Measurements from ENCODE around the gene TXNL4A.

The TXNL4A gene

DNA sequence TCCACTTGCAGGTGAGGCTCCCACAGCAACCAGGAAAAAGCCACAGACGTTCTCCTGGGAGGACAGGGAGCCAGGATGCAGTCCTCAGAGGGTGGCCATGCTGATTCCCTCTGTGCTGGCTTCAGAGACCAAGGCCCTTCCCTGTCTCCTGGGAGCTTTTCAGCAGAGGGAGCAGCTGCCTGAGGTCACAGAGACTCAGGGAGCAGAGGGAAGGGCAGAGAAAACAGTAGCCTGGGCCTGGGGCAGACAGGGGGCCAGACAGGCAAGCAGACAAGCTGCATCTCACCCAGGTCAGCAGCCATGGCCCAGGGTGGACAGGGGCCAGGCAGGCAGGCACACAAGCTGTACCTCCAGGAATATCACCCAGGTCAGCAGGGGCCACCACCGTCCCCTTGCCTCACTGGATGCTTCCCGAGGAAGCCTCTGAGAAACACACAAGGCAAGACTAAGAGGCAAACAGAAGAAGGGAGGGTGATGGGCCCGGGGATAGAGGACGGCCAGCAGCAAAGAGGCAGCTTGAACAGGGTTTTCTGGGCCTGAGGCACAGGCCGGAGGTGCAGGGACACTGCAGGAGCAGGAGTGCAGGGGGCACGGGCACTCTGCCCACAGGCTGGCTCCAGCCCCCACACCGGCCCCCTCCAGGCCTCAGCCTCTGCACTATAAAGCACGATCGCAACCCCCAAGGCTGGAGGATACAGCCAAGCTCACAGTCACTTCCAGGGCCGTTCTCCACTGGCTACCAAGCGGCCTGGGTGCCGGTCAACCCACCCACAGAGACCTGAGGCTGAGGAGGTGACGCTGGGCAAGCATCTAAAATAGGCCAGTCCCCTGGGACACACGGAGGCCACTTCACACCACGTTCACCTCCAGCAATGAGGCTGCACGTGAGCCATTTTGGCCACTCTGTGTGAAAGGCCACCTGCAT lies 43.0 kb downstream of the TXNL4A start:
- no peak overlapping the region for H3K4me3 ChIP-seq (ENCODE audit: low read length)
- peaks cover 9% of the 10 kb centered on the region for H3K27me3 ChIP-seq (ENCODE audit: insufficient read depth, low read length)
- no peak overlapping the region for H3K27ac ChIP-seq (ENCODE audit: low read depth, low read length)
- no peaks in the 10 kb centered on the region for H3K9me3 ChIP-seq (ENCODE audit: insufficient read depth, low read depth, low read length)
- no peaks in the 10 kb centered on the region for H3K4me1 ChIP-seq (ENCODE audit: insufficient read depth, low read length)
- H3K36me3 ChIP-seq (ENCODE audit: insufficient read depth, low read length) = 0 out of 2 replicates have a peak, but pooled peaks cover 4% of the 10 kb centered on the region
- WGBS = 83% methylated on average over 17 of the region's 17 CpGs
- H3K9ac ChIP-seq (ENCODE audit: low read depth, low read length) = no peak overlapping the region

DNA sequence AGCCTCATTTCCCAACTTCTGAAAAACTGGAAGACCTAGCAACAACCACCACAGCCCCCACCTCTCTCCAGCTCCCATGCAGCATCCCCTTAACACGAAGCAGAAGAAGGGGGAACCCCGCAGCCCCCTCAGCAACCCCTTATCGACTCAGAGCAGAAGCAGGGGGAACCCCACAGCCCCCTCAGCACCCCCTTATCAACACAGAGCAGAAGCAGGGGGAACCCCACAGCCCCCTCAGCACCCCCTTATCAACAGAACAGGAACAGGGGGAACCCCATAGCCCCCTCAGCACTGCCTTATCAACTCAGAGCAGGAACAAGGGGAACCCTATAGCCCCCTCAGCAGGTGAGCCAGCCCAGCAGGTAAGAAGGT lies 43.6 kb downstream of the TXNL4A start:
- Histone ChIP-seq H3K27me3 (ENCODE audit: insufficient read depth, low read length) (peaks cover 2% of the 10 kb centered on the region; the same call in 1 of the 2 replicates), H3K27ac (ENCODE audit: low read depth, low read length) (no peak overlapping the region), H3K4me1 (ENCODE audit: insufficient read depth, low read length) (no peaks in the 10 kb centered on the region), H3K9me3 (ENCODE audit: insufficient read depth, low read depth, low read length) (no peaks in the 10 kb centered on the region), H3K4me3 (ENCODE audit: low read length) (no peak overlapping the region), H3K36me3 (ENCODE audit: insufficient read depth, low read length) (0 out of 2 replicates have a peak, but pooled peaks cover 4% of the 10 kb centered on the region), H3K9ac (ENCODE audit: low read depth, low read length) (no peak overlapping the region)
- 80% methylated on average over 1 of the region's 3 CpGs for WGBS

DNA sequence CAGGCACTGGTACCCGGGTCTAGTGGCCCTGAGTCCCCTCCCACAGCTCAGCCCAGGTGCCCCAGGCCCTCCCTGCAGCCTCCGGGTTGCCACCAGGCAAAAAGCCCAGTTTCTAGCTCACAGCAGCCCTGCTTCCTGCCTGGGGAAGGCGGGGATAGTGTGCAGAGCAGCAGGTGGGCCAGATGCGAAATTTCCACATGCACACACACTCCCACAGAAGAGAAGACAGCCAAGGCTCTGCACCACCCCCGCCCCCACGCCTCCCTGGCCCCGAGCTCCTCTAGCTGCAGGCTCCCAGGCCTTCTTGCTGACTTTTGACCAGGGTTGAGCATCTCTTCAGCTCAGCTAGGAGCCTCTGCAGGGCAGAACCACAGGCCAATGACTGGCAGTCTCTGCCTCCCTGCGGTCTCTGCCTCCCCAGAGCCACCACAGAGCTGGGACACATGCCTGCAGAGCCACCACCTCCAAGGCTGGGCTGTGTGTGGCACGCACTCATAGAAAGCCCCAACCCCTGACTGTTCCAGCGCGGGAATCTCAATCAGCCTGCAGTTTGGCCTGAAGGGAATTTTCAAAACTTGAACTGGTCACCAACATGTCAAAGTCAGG lies 44.1 kb downstream of the TXNL4A start:
- no peak overlapping the region for H3K9ac ChIP-seq (ENCODE audit: low read depth, low read length)
- WGBS = 70% methylated on average over 11 of the region's 11 CpGs
- H3K36me3 ChIP-seq (ENCODE audit: insufficient read depth, low read length) = 0 out of 2 replicates have a peak, but pooled peaks cover 4% of the 10 kb centered on the region
- no peaks in the 10 kb centered on the region for H3K4me1 ChIP-seq (ENCODE audit: insufficient read depth, low read length)
- no peaks in the 10 kb centered on the region for H3K27me3 ChIP-seq (ENCODE audit: insufficient read depth, low read length)
- H3K27ac ChIP-seq (ENCODE audit: low read depth, low read length) = no peak overlapping the region
- H3K9me3 ChIP-seq (ENCODE audit: insufficient read depth, low read depth, low read length) = no peaks in the 10 kb centered on the region
- H3K4me3 ChIP-seq (ENCODE audit: low read length) = no peak overlapping the region

DNA sequence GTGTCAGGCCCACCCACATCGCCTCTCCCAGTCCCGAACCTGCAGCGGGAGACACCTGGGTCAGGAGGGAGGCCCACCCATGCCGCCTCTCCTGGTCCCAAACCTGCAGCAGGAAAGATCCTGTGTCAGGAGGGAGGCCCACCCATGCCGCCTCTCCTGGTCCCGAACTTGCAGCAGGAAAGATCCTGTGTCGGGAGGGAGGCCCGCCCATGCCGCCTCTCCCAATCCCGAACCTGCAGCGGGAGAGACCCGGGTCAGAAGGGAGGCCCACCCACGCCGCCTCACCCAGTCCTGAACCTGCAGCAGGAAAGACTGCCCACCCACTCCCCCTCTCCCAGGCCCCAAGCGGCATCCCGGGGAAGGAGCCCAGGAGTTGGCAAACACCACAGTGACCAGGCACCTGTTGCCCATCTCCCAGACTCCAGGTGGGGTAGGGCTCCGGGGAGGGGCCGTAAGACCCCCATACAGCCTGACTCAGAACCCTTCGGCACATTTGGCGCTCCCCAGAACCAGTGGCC lies 44.7 kb downstream of the TXNL4A start:
- Histone ChIP-seq H3K36me3 (ENCODE audit: insufficient read depth, low read length) (0 out of 2 replicates have a peak, but pooled peaks cover 4% of the 10 kb centered on the region), H3K4me1 (ENCODE audit: insufficient read depth, low read length) (no peaks in the 10 kb centered on the region), H3K9ac (ENCODE audit: low read depth, low read length) (no peak overlapping the region), H3K27me3 (ENCODE audit: insufficient read depth, low read length) (no peaks in the 10 kb centered on the region), H3K27ac (ENCODE audit: low read depth, low read length) (no peak overlapping the region), H3K9me3 (ENCODE audit: insufficient read depth, low read depth, low read length) (no peaks in the 10 kb centered on the region), H3K4me3 (ENCODE audit: low read length) (no peak overlapping the region)
- WGBS = 92% methylated on average over 20 of the region's 20 CpGs

DNA sequence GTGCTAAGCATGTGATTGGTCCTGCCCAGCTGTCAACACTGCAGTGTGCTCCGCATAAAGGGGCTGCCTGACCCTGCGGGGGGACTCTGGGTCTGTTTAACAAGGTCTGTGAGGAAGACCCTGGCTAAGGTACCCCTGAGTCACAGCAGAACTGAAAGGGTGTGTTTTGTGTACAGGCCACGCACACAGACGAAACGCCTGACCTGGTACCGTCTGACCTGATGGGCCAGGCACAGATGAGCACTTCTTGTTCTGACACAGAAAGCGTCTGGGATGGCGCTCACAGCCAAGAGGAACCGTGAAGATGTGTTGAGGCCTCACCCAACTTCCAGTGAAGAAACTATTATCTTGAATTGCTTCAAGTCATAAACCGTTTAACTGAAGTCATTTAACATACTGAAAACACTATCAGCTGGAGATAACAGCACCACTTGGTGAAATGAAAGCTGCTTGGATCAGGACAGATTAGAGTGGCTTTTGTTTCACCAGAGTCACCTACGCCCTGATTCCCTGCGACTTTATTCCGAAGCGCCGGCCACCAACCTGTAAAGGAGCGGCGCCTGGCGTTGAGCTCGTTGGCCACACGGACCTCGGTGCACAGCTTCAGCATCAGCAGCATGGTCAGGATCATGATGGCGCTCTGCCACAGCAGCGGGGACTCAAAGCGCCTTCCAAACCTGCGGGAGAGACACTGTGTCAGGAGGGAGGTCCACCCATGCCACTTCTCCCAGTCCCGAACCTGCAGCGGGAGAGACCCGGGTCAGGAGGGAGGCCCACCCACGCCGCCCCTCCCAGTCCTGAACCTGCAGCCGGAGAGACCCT lies 45.4 kb downstream of the TXNL4A start:
- H3K9me3 ChIP-seq (ENCODE audit: insufficient read depth, low read depth, low read length) = no peaks in the 10 kb centered on the region
- H3K4me3 ChIP-seq (ENCODE audit: low read length) = no peak overlapping the region
- H3K27ac ChIP-seq (ENCODE audit: low read depth, low read length) = no peak overlapping the region
- H3K27me3 ChIP-seq (ENCODE audit: insufficient read depth, low read length) = no peaks in the 10 kb centered on the region
- H3K4me1 ChIP-seq (ENCODE audit: insufficient read depth, low read length) = no peaks in the 10 kb centered on the region
- H3K9ac ChIP-seq (ENCODE audit: low read depth, low read length) = no peak overlapping the region
- H3K36me3 ChIP-seq (ENCODE audit: insufficient read depth, low read length) = 0 out of 2 replicates have a peak, but pooled peaks cover 4% of the 10 kb centered on the region
- 91% methylated on average over 31 of the region's 31 CpGs for WGBS

DNA sequence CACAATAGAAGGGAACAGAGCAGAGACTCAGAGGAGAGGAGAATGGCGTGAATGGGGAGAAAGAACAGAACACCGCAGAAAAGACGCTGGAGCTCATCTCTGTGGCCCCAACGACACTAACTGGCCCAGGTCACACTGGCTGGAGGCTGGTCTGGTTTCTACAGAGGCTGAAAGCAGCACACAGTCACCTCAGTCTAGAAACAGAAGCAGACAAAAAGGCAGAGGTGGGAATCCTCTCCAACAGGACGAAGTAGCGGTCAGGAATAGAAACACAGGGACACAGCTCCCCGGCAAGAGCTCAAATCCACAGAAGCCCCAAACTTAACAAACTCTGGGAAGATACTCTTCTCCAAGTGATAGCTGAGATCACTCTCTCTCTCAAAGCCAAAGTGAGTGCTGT lies 46.2 kb downstream of the TXNL4A start:
- Histone ChIP-seq H3K27me3 (ENCODE audit: insufficient read depth, low read length) (no peaks in the 10 kb centered on the region), H3K36me3 (ENCODE audit: insufficient read depth, low read length) (0 out of 2 replicates have a peak, but pooled peaks cover 4% of the 10 kb centered on the region), H3K9me3 (ENCODE audit: insufficient read depth, low read depth, low read length) (no peaks in the 10 kb centered on the region), H3K4me3 (ENCODE audit: low read length) (no peak overlapping the region), H3K4me1 (ENCODE audit: insufficient read depth, low read length) (no peaks in the 10 kb centered on the region), H3K9ac (ENCODE audit: low read depth, low read length) (no peak overlapping the region), H3K27ac (ENCODE audit: low read depth, low read length) (no peak overlapping the region)
- WGBS = 96% methylated on average over 7 of the region's 7 CpGs

DNA sequence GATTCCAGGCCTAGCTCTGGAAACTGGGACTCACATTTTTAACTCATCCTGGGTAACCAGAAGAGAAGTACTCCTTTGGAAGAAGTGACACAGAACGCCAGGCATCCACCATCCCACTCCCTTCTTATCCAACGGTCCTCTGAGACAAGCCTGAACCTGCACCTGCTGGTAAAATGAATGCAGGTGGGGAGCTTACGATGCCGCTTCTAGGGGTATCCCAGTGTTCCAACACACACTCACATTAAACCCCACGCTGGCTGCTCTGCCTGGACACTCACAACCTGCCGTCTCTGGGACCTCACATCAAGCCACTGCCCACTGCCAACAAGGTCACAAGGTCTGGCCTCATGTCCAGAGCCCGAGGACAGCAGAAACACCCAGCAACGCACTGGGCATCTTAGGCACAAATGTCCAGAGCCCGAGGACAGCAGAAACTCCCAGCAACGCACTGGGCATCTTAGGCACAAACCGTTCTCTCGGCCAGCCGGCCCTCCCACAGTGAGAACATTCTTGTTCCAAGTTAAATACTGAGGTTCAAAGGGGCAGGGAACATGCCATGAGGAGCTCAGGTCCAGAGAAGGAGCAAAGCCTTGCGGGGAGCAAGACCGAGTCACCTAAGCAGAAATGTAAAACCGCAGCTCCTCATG lies 46.8 kb downstream of the TXNL4A start:
- Histone ChIP-seq H3K4me1 (ENCODE audit: insufficient read depth, low read length) (no peaks in the 10 kb centered on the region), H3K27ac (ENCODE audit: low read depth, low read length) (no peak overlapping the region)
- 94% methylated on average over 16 of the region's 16 CpGs for WGBS

DNA sequence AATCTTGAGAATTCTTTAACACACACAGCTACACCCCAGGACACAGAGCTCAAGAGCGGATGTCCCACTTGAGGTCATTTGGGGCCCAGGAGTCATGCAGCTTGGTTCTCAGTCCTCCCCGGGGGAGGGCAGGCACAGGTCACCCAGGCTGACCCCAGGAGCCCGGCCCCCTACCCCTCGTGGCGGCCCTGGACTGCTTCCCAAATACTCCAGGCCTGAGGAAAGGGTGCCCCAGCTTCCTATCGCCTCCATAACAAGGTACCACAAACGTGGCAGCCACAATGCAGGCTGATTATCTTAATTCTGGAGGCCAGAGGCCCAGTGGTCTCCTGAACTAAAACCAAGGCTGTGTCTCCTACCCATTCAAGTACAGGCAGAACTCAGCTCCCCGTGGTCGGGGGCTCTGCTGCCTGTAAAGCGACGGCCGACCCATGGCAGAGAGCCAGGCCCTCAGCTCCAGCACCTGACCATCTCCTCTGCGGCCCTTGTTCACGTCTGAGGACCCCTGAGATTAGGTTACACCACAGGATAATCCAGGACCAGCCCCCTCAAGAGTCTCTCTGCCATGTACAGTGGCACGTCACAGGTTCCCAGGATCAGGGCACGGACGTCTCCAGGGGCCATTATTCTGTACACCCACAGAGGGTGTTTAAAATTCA lies 47.4 kb downstream of the TXNL4A start:
- no peak overlapping the region for H3K4me3 ChIP-seq (ENCODE audit: low read length)
- no peaks in the 10 kb centered on the region for H3K27me3 ChIP-seq (ENCODE audit: insufficient read depth, low read length)
- 93% methylated on average over 17 of the region's 17 CpGs for WGBS
- no peak overlapping the region for H3K9ac ChIP-seq (ENCODE audit: low read depth, low read length)
- H3K4me1 ChIP-seq (ENCODE audit: insufficient read depth, low read length) = no peaks in the 10 kb centered on the region
- H3K27ac ChIP-seq (ENCODE audit: low read depth, low read length) = no peak overlapping the region
- H3K9me3 ChIP-seq (ENCODE audit: insufficient read depth, low read depth, low read length) = no peaks in the 10 kb centered on the region
- 0 out of 2 replicates have a peak, but pooled peaks cover 4% of the 10 kb centered on the region for H3K36me3 ChIP-seq (ENCODE audit: insufficient read depth, low read length)

More for the DNA sequence above, 46.8 kb downstream of the TXNL4A start:
- no peaks in the 10 kb centered on the region for H3K9me3 ChIP-seq (ENCODE audit: insufficient read depth, low read depth, low read length)
- H3K4me3 ChIP-seq (ENCODE audit: low read length) = no peak overlapping the region
- no peak overlapping the region for H3K9ac ChIP-seq (ENCODE audit: low read depth, low read length)
- 0 out of 2 replicates have a peak, but pooled peaks cover 4% of the 10 kb centered on the region for H3K36me3 ChIP-seq (ENCODE audit: insufficient read depth, low read length)
- no peaks in the 10 kb centered on the region for H3K27me3 ChIP-seq (ENCODE audit: insufficient read depth, low read length)

DNA sequence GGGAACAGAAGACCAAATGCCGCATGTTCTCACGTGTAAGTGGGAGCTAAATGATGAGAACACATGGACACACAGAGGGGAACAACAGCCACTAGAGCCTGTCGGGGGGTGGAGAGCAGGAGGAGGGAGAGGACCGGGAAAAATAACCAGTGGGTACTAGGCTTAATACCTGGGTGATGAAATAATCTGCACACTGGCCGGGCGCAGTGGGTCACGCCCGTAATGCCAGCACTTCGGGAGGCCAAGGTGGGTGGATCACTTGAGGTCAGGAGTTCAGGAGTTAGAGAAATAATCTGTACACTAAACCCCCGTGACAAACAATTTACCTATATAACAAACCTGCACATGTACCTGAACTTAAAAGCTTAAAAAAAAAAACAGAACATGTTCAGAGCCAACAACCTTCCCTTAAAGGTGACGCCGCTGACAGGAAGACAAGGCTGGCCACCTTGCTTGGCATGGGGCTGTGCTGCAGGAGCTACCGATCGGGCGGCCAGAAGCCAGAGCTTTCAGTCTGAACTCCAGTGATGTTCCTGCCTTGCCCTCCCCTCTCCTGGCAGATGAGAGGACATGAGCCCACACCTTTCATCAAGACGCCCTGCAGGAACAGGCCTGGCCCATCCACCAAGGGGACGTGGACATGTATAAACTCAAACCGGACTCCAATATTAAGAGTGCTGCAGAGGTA lies 48.1 kb downstream of the TXNL4A start:
- no peak overlapping the region for H3K27ac ChIP-seq (ENCODE audit: low read depth, low read length)
- H3K4me1 ChIP-seq (ENCODE audit: insufficient read depth, low read length) = no peaks in the 10 kb centered on the region
- H3K36me3 ChIP-seq (ENCODE audit: insufficient read depth, low read length) = peaks cover 5% of the 10 kb centered on the region; the same call in 1 of the 2 replicates
- no peaks in the 10 kb centered on the region for H3K9me3 ChIP-seq (ENCODE audit: insufficient read depth, low read depth, low read length)
- 94% methylated on average over 18 of the region's 18 CpGs for WGBS
- no peak overlapping the region for H3K4me3 ChIP-seq (ENCODE audit: low read length)
- no peaks in the 10 kb centered on the region for H3K27me3 ChIP-seq (ENCODE audit: insufficient read depth, low read length)
- H3K9ac ChIP-seq (ENCODE audit: low read depth, low read length) = no peak overlapping the region

Measured in HUES64 (cell line).